GM18873 (cell line): ENCODE data around the gene FUT2.

Source experiments
- ATAC-seq: cut with Tn5 transposase; IDR thresholded peaks from one replicate; pipeline ENCODE4 v1.9.1; 2021; ENCODE audit warnings: mild to moderate bottlenecking, moderate library complexity, moderate number of reproducible peaks; ENCODE audit not compliant: unreplicated experiment, low FRiP score

FUT2 gene

GRCh38 chr19:48746738-48747575, 51.2 kb downstream of the FUT2 start, which contains the start of gene IZUMO1:
TSS of gene IZUMO1 (minus strand) at chr19:48746909. CDS start at chr19:48745859, 1,050 bp downstream.
- ATAC-seq: no peak

- ATAC-seq: no peak
Observed at GRCh38 chr19:48749571-48750198, 53.9 kb downstream of the FUT2 start.

- ATAC-seq: no peak
Observed at GRCh38 chr19:48750351-48750750, 54.6 kb downstream of the FUT2 start.

DNA sequence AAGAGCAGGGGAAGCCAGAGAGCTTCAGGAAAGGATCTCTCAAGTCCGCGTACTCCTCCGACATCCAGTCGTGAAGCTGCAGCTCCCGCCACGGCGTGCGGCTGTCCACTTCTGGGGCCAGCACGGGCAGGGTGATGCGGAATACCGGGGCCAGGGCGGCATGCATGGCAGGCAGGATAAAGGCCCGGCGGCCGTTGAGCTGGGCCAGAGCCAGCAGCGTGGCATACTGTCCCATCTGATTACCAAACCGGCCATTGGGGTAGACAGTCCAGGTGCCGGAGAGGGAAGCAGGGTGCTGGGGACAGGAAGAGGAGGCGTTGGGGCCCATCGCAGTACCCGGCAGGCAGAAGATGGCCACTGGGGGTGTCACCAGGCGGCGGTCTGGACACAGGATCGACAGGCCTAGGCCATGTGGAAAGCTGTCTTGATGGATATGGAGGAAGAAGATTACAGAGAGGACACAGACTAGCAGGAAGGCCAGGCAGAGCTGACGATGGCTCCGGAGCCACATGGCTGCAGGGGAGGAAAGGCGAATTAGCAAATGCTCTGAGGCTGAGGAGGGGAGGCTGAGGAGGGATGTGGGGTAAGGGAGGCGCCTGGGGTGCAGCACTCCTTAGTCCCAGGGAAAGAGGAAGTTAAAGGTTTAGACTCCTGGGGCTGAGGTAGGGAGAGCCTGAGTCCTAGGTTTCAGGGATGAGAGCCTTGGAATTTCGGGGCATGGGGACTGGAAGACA, 55.2 kb downstream of the FUT2 start:
- no peak for ATAC-seq

- no peak for ATAC-seq
Observed at GRCh38 chr19:48751845-48752495, 56.2 kb downstream of the FUT2 start.

DNA sequence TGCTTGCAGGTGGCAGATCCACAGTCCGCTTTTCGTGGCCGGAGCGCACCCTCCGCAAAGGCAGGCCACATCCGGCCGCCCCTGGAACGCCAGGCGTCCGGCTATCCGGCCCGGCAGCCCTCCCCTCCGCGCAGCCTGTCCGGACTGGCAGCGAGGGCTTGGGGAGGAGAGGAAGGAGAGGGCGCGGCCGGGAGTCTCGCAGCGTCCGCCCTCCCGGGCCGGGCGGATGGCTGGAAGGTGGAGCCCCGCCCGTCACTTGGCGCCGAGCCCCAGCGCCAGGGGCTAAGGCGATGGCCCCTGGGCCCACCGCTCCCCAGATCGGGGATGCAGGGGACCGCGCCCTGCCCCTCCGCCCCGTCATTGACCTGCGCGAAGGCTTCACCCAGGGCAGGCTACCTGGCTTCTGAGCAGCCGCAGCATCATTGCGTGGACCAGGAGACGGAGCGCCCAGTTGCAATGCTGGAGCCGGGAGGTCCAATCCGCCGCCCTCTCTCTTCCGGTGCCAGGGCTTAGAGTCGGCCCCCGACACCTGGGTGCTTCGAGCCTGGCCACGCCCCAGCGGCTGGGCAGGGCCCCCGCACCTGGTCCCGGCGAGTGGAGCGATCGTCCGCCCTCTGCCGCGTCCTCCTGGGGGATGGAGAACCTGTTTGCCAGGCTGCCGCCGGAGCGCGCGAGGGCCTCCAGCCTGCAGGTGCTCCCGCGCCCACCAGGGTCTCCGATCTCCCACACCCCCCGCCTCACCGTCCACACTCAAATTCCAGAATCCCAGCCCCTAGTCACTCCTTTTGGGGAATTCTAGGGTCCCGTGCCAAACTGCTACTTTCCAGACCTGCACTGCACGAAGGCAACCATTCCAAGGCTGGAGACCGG, 57.0 kb downstream of the FUT2 start, which contains the start of gene FUT1:
Gene FUT1, minus strand, starts transcription at position 146 of the 870 bp plus-strand sequence. CDS start 1,360 bp downstream, outside the sequence.
- no peak for ATAC-seq

- no peak for ATAC-seq
Observed at GRCh38 chr19:48755084-48755641, 59.4 kb downstream of the FUT2 start, which contains the start of gene FGF21. TSS of gene FGF21 (plus strand) at chr19:48755524. CDS start at chr19:48756237, 713 bp downstream.
